Osteoblast (primary cell): ENCODE data around the gene SSBP2. TPM values are rescaled to one million over a fixed set of nuclear protein-coding genes. Genes with fewer than 3 reads are reported as not detected.
A peak's percentile ranks its signal among the peaks of the same experiment; 100 is the strongest.

ENCODE experiments used
- DNase-seq: peaks from one replicate; pipeline ENCODE4 v3.0.0; 2011; ENCODE audit warnings: low spot score, mixed read lengths; ENCODE audit not compliant: insufficient read length; ENCODE audit errors: missing footprints
- H2AFZ ChIP-seq: 2 replicates; pipeline ENCODE4 v1.6.0; 2011; ENCODE audit warnings: mild to moderate bottlenecking, low read length
- H3K27ac ChIP-seq: 2 replicates; pipeline ENCODE4 v1.5.1; 2011; ENCODE audit warnings: mild to moderate bottlenecking, low read depth, low read length, moderate library complexity
- H3K27me3 ChIP-seq: 2 replicates; pipeline ENCODE4 v1.6.0; 2012; ENCODE audit warnings: mild to moderate bottlenecking, control low read depth, inconsistent platforms, low read length, moderate library complexity; ENCODE audit not compliant: insufficient read depth
- H3K36me3 ChIP-seq: 2 replicates; pipeline ENCODE4 v1.5.1; 2011; ENCODE audit warnings: mild to moderate bottlenecking, low read length, control low read depth, moderate library complexity; ENCODE audit not compliant: insufficient read depth
- H3K4me1 ChIP-seq: 2 replicates; pipeline ENCODE4 v1.5.1; 2011; ENCODE audit warnings: mild to moderate bottlenecking, low read length, control low read depth, moderate library complexity; ENCODE audit not compliant: insufficient read depth
- H3K4me2 ChIP-seq: 2 replicates; pipeline ENCODE4 v1.6.0; 2011; ENCODE audit warnings: mild to moderate bottlenecking, low read length; ENCODE audit not compliant: insufficient read depth
- H3K4me3 ChIP-seq: fragments of 200-600 bp; sonication (generic); 3 replicates; pipeline ENCODE4 v1.5.1; 2012; ENCODE audit warnings: mild to moderate bottlenecking, low read length, inconsistent platforms; ENCODE audit not compliant: insufficient read depth
- H3K79me2 ChIP-seq: 2 replicates; pipeline ENCODE4 v1.6.0; 2012; ENCODE audit warnings: mild to moderate bottlenecking, low read length, control low read depth, inconsistent platforms; ENCODE audit not compliant: insufficient read depth
- H3K9me3 ChIP-seq: 2 replicates; pipeline ENCODE4 v1.5.1; 2011; ENCODE audit warnings: low read depth, low read length, control low read depth
- H4K20me1 ChIP-seq: 2 replicates; pipeline ENCODE4 v1.6.0; 2012; ENCODE audit warnings: mild to moderate bottlenecking, low read length, control low read depth; ENCODE audit not compliant: insufficient read depth
- CTCF ChIP-seq: IDR thresholded peaks from 2 replicates; pipeline ENCODE4 v1.5.1; 2011; ENCODE audit warnings: mild to moderate bottlenecking, low read depth, low read length, moderate library complexity; ENCODE audit errors: extremely low read depth
- total RNA-seq: library from RNA; depleted of rRNA; stranded (reverse); fragments of >200 nt; gene quantifications from 2 replicates; pipeline ENCODE4 v1.2.3, GENCODE V29; 2012

SSBP2 gene
- total RNA-seq, 1 donor = 18.1 TPM

- H3K4me2 ChIP-seq = peak overlapping the region; percentile 9
- no peaks in the 10 kb centered on the region for H4K20me1 ChIP-seq
- no peaks in the 10 kb centered on the region for H3K79me2 ChIP-seq
- no peaks in the 10 kb centered on the region for H3K36me3 ChIP-seq
- no peaks in the 10 kb centered on the region for H3K9me3 ChIP-seq
- H3K4me1 ChIP-seq = no peaks in the 10 kb centered on the region
- H2AFZ ChIP-seq = no peak overlapping the region
- DNase-seq = peak; percentile 23
- no peak overlapping the region for H3K27ac ChIP-seq
- no peaks in the 10 kb centered on the region for H3K27me3 ChIP-seq
- TF ChIP-seq CTCF = no peak
- H3K4me3 ChIP-seq = no peak overlapping the region
Observed at GRCh38 chr5:81590498-81591384, 160.2 kb downstream of the SSBP2 start.

DNA sequence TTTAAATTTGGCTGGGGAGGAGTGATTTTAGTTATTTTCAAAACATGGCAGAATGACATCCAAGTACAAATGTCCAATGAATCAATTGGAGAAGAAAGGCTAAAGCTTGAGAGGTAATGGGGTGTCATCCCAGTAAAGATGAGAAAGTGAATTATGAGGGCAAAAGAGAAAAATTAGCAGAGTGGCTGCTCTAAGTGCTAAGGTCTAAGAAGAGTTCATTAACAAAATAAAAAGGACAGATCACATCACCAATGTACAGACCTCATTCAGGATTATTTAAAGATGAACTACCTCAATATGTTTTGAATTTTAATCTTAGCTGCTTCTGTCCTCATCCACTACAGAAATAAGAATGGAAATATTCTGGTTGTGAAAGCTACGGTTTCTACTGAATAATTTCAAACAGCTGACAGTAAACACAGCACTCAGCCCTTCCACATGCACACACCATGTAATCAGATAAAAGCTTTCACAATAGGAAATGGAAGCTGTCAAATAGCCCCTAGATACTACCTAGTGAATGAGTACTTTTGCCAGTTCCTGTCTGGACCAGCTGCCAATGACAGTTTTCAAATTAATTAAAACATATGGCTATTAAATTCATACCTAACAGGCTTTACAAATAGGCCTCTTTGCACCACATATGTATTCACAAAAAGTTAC is 171.5 kb downstream of the SSBP2 start:
- no peak overlapping the region for H3K4me2 ChIP-seq
- no peak for TF ChIP-seq CTCF

DNA sequence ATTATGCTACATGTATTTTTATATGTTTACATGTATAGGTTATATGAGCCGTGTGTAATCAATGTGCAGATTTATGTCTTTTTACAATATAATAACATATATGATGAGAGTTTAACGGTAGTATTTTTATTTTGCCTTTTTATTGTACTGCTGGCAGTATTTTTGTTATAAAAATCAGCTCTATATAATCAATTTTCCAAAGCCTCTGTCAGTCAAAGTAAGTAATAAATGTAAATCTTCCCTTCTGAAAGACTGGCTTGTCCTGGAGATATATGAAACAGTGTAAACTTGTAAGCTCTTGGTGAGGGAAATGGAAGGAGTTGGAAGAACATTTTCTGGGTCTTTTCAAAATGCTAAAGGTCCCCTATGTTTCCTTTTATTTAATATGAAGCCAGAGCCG is 173.8 kb downstream of the SSBP2 start:
- no peak for TF ChIP-seq CTCF

More for the DNA sequence above, 171.5 kb downstream of the SSBP2 start:
- Histone ChIP-seq H3K27me3 (no peaks in the 10 kb centered on the region), H3K4me3 (no peak overlapping the region), H3K27ac (no peak overlapping the region), H3K4me1 (no peaks in the 10 kb centered on the region), H3K36me3 (no peaks in the 10 kb centered on the region), H2AFZ (no peak overlapping the region), H3K79me2 (no peaks in the 10 kb centered on the region), H4K20me1 (no peaks in the 10 kb centered on the region), H3K9me3 (no peaks in the 10 kb centered on the region)
- DNase-seq = no peak

GRCh38 chr5:81575924-81576323 is 175.0 kb downstream of the SSBP2 start:
- Histone ChIP-seq H4K20me1 (no peaks in the 10 kb centered on the region), H3K9me3 (no peaks in the 10 kb centered on the region), H3K4me3 (no peak overlapping the region), H3K27ac (no peak overlapping the region), H3K4me1 (no peaks in the 10 kb centered on the region), H3K27me3 (no peaks in the 10 kb centered on the region), H3K36me3 (no peaks in the 10 kb centered on the region), H2AFZ (no peak overlapping the region), H3K4me2 (no peak overlapping the region), H3K79me2 (no peaks in the 10 kb centered on the region)
- TF ChIP-seq CTCF = no peak
- DNase-seq = no peak

More for the DNA sequence above, 173.8 kb downstream of the SSBP2 start:
- Histone ChIP-seq H3K36me3 (no peaks in the 10 kb centered on the region), H3K4me2 (no peak overlapping the region), H3K27me3 (no peaks in the 10 kb centered on the region), H2AFZ (no peak overlapping the region), H3K4me1 (no peaks in the 10 kb centered on the region), H3K79me2 (no peaks in the 10 kb centered on the region), H4K20me1 (no peaks in the 10 kb centered on the region), H3K9me3 (no peaks in the 10 kb centered on the region), H3K27ac (no peak overlapping the region), H3K4me3 (no peak overlapping the region)
- no peak for DNase-seq
